ENCODE data around the gene RASSF4.

- TF ChIP-seq CTCF (IDR thresholded peaks at IDR 0.05; ENCODE audit: low read depth, low read length, missing input control) (no peak), FOXA1 (IDR thresholded peaks at IDR 0.05) (no peak), YY1 (IDR thresholded peaks at IDR 0.05) (no peak), HNF4A (conservative IDR thresholded peaks at IDR 0.05) (no peak), RAD21 (IDR thresholded peaks at IDR 0.05) (no peak), MAX (IDR thresholded peaks at IDR 0.05) (no peak), JUND (IDR thresholded peaks at IDR 0.05) (no peak), ZBTB33 (IDR thresholded peaks at IDR 0.05) (no peak), TAF1 (conservative IDR thresholded peaks at IDR 0.05) (no peak), GABPA (IDR thresholded peaks at IDR 0.05 in 1 of 2, conservative IDR thresholded peaks at IDR 0.05 in 1 of 2) (no peak), ATF3 (IDR thresholded peaks at IDR 0.05) (no peak), EGR1 (IDR thresholded peaks at IDR 0.05; ENCODE audit: low read depth in 2 of 2) (no peak), NR2F2 (IDR thresholded peaks at IDR 0.05) (no peak)
Measured at GRCh38 chr10:44971434-44971833, 11.8 kb downstream of the RASSF4 start.
